TTC549 (cell line): ENCODE measurements around the gene SRPK3.

Source experiments
- FAIRE-seq: peaks from 2 replicates; lab custom pipeline; 2012; peaks lifted over from hg19 to GRCh38; lab: Jason Lieb, UNC

Gene SRPK3

DNA sequence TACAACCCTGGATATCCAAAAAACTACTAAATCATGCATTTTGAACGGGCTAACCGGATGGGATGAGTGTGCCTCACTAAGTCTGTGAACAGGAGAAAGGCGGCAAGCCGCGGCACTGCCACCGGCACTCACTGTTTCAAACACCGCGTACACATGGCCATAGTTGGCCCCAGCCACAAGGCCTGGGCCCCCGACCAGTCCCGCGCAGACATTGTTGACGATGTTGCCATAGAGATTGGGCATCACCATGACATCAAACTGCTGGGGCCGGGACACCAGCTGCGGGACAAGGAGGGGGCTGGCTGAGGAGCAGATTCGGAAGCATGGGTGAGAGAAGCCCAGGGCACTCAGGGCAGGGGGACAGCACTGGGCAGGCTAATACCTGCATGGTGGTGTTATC, 5.8 kb downstream of the SRPK3 start:
- FAIRE-seq: no peak

DNA sequence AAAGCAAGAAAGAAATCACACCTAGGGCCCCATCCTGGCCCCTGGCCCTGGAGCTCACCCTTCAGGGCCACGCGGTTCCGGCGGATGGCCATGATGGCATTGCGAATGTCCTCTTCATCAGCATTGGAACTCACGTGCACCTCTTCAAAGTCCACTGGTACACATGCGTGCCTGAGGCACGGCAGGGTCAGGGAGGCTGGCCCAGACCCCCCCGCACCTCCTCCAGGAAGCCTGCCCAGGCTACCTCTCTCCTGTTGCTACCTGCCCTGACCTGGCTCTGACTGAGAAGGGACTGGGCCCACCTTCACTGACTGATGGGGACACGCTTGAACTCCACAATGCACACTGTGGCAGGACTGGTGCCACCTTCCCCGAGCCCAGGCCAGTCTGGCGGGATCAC, 8.8 kb downstream of the SRPK3 start:
- no peak for FAIRE-seq

GRCh38 chrX:153791104-153791852, 10.4 kb downstream of the SRPK3 start:
- no peak for FAIRE-seq

DNA sequence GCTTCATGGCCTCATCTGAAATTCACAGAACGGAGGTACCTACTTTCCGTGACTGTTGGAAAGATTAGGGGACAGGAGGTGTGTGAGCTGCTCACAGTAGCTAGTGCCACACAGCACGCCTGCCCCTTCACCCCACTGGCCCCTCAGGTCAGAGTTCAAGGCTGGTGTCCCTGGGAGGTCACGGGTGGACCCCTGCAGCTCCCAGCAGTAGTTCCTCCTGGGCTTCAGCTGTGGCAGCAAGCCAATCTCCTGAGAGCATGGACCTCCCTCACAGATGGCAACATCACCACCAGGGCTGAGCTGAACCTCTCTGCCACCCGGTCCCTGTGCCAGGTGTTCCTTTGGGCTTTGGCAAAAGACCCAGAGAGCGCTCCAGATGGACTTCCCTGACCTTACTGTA, 11.5 kb downstream of the SRPK3 start:
- no peak for FAIRE-seq

GRCh38 chrX:153793291-153793690, 12.4 kb downstream of the SRPK3 start:
- no peak for FAIRE-seq

GRCh38 chrX:153794018-153794896, 13.4 kb downstream of the SRPK3 start, which contains the start of the genes IDH3G and SSR4:
Gene IDH3G (minus strand): TSS chrX:153794375. CDS start chrX:153794326, 49 bp downstream.
Gene SSR4 (plus strand): TSS chrX:153794668. CDS start chrX:153794688, 20 bp downstream.
- FAIRE-seq: no peak

DNA sequence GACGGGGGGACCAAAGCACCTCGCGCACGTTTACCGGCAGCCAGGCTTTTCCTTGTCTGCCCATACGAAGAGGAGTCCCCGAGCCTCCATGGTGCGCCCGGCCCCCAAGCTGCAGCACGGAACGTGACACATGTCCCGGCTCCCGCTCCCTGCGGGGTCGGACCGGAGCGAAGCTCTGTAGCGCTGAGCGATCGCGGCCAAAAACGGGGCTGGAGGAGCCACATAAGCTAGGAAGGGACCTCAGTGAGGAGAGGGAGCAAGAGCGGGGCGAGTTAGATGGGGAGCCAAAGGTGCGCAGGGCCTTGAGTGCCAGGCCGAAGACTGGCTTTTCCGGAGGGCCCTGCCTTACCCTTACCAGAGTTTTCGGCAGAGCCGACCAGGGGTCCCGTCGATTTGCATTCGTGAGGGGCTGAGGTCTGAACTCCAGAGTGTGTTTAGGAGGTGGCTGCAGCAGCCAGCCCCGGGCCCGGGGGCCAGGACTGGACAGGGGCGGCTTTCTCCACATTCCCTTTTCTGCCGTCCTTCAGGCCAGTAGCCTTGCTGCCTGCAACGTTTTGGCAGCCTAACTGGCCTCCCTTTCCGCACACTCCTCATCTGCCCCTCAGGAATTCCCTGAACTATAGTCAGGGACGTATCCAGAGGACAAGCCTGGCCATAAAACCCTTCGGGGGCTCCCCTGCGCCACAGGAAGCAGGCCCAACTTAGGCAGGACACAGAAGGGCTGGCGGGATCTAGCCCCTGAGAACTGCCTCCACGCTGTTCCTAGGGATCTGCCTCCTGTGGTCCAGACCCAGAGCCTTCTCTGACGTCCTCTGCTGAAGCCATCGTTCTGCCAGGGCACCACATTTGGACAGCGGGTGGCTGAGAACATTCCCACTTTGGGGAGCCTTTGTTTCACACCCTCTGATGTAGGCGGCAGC, 14.3 kb downstream of the SRPK3 start:
- FAIRE-seq: no peak

GRCh38 chrX:153797415-153798015, 16.7 kb downstream of the SRPK3 start:
- no peak for FAIRE-seq

DNA sequence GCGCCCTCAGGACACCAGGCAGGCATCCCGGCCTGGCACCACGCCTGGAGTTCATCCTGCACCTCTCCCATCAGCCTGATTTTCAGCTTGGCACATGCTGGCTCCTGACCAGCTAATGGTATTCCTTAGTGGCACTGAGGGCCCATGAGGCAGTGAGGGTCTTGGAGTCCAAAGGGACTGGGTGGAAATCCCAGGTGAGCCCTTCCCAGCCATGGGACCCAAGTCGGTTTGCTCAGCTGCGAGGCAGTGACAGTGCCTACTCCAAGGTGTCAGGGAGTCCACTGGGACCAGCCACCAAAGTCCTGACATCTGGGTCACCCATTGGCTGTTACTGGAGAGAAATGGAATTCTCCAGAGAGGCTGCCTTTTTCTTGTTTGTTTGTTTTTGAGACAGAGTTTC, 18.5 kb downstream of the SRPK3 start:
- no peak for FAIRE-seq

GRCh38 chrX:153800177-153800722, 19.4 kb downstream of the SRPK3 start:
- FAIRE-seq: no peak

DNA sequence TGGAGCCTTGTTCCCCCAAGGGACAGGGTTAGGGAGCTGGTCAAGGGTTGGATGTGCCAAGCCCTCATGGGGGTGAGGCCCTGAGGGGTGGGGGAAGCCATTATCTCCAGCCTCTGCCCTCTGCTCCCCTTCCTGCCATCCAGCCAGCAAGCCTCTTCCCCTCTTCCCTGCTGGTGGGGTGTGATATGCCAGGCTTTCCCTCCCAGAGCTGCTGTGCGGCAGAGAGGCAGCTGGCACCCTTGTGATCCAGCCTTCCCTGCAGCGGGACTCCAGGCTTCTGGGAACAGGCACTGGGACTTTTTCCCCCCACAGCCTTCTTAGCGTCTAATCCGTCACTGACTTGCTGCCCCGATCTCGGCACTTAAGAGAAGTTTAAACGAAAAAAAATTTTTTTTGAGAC, 19.9 kb downstream of the SRPK3 start:
- no peak for FAIRE-seq

DNA sequence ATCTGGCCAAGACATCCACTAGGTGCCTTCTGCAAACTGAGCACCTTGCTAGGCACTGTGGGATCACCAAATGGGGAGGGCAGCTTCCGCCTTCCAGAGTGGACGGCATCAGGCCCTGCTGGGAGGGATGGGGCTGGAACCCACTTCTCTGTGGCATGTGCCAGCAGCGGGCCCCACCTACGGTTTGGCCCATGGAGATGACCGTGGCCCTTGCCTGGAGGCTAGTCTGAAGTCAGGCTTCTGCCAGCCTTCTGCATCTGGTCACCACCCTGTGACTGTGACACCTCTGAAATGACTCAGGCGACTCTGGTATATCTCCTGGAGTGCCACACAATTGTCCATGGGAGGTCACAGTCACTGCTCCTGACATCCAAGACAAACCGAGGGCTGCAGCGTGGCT, 20.8 kb downstream of the SRPK3 start:
- no peak for FAIRE-seq

- FAIRE-seq: no peak
These were observed 21.7 kb downstream of the SRPK3 start for GRCh38 chrX:153802513-153803045.

GRCh38 chrX:153803211-153804099, 22.6 kb downstream of the SRPK3 start:
- no peak for FAIRE-seq

DNA sequence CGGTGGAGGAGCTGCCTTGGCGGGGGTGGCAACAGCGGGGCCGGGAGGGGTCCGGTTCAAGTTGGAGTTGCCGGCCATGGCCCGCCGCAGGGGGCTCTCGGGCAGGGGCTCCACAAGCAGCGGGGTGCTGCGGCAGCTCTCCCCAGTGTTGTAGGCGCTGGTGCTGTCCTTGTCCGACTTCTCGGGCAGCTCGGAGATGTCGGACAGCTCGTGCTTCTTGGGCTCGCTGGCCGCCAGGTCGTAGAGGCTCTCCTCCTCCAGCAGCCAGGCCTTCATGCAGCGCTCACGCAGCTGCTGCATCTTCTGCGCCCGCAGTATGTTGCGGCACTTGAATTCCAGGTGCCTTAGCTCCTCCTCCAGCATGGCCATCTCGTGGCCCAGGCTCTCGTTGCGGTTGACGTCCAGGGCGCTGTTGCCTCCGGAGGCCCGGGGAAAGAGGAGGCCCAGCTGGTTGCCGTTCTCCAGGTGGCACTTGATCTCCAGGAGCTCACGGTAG, 23.3 kb downstream of the SRPK3 start:
- FAIRE-seq: no peak

DNA sequence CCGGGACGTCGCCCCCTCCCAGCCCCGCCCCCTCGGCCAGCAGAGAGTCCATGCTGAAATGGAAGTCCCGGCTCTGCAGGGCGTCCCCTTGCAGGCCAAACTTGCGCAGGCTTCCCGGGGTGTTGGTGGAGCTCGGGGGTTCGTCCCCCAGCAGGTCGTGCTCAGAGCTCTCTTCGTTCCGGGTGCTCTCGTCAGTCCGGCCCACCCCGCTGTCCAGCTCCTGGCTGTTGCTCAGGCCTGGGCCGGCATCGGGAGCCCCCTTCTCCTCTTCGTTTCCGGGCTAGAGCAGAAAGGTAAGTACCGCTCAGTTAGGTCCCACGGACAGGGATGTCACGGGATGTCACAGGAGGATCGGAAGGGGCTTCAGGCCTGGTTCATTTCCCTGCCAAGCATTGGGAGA, 23.8 kb downstream of the SRPK3 start:
- FAIRE-seq: no peak

DNA sequence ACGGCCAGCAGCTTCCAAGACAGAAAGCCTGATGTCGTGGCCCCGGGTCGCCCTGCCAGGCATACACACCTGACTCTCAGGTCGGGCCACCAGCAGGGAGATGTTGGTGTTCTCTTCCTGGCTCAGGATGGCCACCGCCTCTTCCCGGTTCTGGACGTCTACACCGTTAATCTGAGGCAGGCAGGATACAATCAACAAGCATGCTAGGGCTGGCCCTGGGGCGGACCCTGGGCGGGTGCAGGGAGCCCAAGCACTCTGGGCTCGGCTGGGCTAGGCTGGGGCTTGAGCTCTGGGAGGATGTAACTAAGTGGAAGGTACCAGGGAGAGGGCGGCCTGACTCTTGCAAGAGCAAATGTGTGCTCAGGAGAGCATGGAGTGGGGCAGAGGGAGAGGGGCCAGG, 24.6 kb downstream of the SRPK3 start:
- FAIRE-seq: no peak

DNA sequence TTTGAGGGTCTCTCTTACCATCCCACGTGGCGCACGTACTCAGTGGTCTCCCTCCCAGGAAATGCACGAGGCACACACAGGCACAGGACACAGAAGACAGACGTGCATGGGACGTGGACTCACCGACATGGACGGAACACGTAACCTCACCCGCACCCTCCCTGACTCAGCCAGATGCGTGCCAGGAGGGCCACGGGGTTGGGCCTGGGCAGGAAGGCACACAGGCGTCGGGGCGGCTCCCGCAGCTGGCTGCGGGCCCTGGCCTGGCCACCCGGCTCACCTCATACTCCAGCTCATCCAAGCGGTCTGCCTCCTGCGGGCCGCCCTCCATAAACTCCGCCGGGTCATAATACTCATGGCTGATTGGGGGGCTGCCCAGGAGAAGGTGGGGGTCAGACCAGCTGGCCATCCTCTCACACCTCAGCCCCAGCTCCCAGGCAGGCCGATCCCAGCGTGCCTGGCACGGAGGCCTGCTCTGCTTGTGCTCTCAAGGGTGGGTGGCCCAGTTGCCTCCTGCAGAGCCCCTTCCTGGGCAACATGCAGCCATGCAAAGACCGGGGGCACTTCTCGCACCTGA, 26.2 kb downstream of the SRPK3 start:
- no peak for FAIRE-seq

DNA sequence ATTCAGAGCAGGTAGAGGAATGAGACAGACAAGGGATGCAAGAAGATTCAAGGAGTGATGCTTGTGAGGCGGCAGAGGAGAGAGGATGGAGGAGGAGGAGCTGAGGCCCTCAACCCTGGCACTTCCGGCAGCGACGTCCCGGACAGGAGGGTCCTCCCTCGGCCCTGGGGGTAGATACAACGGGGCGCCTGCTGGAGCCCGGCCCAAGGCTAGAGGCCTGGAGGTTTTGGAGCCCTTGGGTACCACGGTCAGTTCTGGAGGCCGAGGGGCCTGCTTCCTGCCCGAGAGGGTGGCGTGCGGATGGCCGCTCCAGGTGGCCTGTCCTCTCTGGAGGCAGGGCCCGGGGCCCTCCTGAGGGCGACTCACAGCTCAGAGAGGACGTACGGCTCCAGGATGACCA, 27.1 kb downstream of the SRPK3 start:
- FAIRE-seq: no peak

DNA sequence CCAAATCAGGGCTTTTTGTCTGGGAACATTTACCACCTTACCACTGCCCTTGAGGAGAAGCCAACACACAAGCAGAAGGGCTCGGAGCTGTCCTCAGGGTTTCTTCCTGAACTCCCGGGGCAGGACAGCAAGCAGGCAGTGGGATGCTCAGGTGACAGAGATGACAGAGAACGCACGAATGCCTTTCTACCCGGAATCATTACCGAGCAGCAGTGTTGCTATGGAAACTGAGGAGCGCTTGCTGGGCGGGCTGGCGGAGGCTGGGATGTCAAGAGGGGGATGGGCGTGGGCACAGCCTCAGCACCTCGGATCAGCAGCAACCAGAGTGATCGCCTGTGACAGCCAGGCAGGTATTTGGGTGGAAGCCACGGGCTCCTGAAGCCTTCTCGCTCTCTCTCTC, 31.4 kb downstream of the SRPK3 start:
- no peak for FAIRE-seq
